GM20431 (cell line): ENCODE results near the gene JADE3.

Experiments
- in situ Hi-C: fragments of 300-500 bp; cut with MseI, MboI; formaldehyde crosslinking; loops from one replicate; pipeline ENCODE4 v1.15.0; 2020; ENCODE audit warnings: low sequenced_read_pairs; ENCODE audit not compliant: unreplicated experiment

Gene JADE3

DNA sequence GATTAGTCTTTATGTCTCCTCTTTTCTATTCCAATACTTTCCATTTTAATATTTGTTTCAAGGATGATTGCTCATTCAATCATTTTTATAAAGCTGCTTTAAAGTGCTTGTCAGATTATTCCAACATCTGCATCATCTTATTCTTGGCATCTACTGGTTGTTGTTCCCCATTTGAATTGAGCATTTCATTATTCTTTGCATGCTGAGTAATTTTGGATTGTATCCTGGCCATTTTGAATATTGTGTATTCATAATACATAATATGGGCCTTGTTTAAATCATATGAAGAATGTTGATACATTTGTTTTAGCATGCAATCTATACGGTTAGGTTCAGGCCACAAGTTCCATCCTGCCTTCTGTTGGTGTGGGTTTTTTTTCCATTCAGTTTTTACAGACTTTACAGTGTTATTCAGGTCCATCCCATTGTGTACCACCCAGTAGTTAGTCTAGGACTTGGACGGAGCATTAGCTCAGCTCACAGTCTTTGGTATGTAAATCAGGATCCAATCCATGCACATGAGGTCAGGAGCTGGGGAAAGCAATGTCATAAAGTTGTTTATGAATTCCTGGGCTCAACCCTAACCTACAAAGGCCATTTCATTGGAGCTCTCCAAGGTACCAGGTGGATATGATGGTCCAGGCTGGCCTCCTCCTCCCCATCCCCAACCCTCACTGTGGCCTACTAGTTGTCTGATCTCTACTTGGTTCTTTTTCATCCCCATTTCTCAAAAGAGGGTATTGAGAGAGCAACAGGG is 186.3 kb downstream of the JADE3 start:
- in situ Hi-C loops: no loop called here

DNA sequence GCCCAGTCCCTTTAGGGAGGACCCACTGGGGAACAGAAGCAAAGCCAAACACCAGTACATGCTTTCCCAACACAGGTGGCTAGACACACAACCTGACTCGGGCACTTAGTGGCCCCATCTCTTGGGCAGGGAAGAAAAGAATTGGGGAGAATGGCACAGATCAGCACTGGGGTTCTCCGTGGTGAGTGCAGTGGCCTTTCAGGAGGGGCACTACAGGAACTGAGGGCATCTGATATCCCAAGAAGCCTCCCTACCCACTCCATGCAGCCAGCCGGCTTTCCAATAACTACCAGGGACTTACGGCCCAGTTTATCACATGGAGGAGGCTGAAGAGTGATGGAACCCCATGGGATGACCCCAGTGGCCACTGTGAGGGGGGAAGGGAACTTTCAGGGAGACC is 189.0 kb downstream of the JADE3 start:
- in situ Hi-C loops: no loop called here
